ENCODE measurements around the gene AKTIP.

The AKTIP gene

DNA sequence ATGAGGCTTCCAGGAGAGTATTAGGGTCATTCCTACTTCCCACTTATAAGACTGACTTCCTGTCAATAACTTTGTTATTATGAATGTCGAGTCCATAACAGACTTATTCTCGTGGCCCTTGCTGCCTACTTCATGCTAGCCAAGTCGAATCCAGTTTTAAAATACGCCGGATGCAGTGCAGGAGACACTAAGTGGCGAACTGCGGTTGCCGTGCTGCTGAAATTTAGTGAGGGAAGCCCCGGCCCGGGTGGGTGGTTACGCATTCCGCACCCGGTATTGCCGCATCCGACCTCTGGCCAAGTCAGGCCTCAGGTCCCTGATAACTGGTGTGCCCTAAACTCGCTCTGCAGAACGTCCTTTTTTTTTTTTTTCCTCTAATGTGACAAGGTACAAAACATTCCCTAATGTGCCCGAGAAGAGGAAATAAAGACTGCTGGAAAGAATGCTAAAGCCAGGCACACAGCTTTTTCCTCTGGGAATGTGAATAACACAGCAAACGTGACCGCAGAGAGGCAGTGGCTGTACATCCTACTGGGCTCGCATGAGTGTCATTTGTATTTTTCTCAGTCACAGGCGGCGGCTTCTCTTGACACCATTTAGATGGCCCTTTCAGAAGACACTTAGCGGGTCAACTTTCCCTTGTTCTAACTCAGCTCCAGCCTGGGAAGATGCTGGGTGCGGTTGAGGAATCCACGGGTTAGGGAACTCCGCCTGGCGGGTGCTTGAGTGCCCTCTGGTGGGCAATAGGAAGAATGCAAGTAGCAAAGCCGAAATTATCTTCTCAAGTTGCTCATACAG lies 7.1 kb upstream of the AKTIP start:
- DNase-seq (ENCODE audit: low read depth) = peak; percentile 71
- no peak overlapping the region for H3K4me3 ChIP-seq (ENCODE audit: low read depth, low read length)
- TF ChIP-seq, protein P1, sequence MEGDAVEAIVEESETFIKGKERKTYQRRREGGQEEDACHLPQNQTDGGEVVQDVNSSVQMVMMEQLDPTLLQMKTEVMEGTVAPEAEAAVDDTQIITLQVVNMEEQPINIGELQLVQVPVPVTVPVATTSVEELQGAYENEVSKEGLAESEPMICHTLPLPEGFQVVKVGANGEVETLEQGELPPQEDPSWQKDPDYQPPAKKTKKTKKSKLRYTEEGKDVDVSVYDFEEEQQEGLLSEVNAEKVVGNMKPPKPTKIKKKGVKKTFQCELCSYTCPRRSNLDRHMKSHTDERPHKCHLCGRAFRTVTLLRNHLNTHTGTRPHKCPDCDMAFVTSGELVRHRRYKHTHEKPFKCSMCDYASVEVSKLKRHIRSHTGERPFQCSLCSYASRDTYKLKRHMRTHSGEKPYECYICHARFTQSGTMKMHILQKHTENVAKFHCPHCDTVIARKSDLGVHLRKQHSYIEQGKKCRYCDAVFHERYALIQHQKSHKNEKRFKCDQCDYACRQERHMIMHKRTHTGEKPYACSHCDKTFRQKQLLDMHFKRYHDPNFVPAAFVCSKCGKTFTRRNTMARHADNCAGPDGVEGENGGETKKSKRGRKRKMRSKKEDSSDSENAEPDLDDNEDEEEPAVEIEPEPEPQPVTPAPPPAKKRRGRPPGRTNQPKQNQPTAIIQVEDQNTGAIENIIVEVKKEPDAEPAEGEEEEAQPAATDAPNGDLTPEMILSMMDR (IDR thresholded peaks at IDR 0.05; ENCODE audit: low read depth, low read length) = peak; percentile 94
- TF ChIP-seq, protein P2, sequence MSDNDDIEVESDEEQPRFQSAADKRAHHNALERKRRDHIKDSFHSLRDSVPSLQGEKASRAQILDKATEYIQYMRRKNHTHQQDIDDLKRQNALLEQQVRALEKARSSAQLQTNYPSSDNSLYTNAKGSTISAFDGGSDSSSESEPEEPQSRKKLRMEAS (IDR thresholded peaks at IDR 0.05; ENCODE audit: low read depth, low read length) = no peak
- no peak for TF ChIP-seq MYC (IDR thresholded peaks at IDR 0.05; ENCODE audit: low read depth, low read length)
- no peak for TF ChIP-seq POLR2A (IDR thresholded peaks at IDR 0.05; ENCODE audit: extremely low read depth, insufficient read length)

DNA sequence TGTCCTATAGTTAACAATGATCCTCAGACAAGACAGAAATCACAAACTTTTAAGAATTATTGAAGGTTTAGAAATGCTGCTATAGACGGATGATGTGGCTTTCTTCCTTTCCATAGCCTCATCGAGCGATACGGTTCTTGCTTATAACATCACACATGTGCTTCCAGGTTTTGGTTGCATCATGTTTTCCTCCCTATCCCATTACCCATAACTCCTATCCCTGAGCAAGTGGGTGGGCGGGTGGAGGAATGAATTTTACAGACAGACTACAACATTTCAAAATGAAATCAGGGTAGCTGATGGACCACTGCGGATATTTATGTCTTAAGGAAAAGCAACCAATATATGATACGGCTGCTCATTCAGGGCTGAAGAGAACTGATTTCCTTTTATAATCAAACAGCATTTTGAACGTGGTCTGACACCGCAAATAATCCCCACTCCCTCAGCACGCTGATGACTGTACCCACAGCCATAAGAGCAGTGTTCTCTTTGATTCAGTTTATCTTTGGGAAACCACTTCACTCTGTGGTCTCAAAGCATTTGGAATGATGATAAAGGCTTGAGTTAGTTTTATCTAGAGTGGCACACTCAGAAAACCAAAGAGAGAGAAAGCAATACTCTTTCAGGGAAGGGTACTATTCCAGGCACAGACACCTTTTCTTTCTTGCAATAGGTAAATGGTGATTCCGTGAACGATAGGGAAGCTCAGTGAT lies 4.6 kb upstream of the AKTIP start:
- TF ChIP-seq, protein P2 (IDR thresholded peaks at IDR 0.05; ENCODE audit: low read depth, low read length) = no peak
- no peak for TF ChIP-seq MYC (IDR thresholded peaks at IDR 0.05; ENCODE audit: low read depth, low read length)
- H3K4me3 ChIP-seq (ENCODE audit: low read depth, low read length) = no peak overlapping the region
- no peak for DNase-seq (ENCODE audit: low read depth)

DNA sequence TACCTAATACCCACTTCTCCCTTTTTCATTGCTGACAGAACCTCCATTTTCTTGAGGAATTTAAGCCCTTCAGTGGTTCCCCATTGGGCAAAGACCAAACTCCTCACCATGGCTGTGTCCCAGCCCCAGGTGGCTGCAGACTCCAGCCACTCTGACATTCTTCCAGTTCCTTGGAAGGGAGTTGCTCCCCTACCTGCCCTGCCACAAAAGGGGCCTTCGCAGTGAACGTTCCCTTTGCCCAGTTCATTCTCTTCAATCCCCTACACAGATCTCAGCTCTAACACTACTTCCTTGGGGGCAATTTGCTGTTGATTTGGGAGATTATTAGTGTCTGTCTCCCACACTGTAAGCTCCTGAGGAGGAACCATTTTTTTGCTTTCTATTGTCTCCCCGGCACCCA lies 3.2 kb upstream of the AKTIP start:
- no peak for DNase-seq (ENCODE audit: low read depth)
- TF ChIP-seq, protein P2 (IDR thresholded peaks at IDR 0.05; ENCODE audit: low read depth, low read length) = no peak
- TF ChIP-seq POLR2A (IDR thresholded peaks at IDR 0.05; ENCODE audit: extremely low read depth, insufficient read length) (no peak), MYC (IDR thresholded peaks at IDR 0.05; ENCODE audit: low read depth, low read length) (no peak)
- TF ChIP-seq, protein P1 (IDR thresholded peaks at IDR 0.05; ENCODE audit: low read depth, low read length) = no peak
- no peak overlapping the region for H3K4me3 ChIP-seq (ENCODE audit: low read depth, low read length)

DNA sequence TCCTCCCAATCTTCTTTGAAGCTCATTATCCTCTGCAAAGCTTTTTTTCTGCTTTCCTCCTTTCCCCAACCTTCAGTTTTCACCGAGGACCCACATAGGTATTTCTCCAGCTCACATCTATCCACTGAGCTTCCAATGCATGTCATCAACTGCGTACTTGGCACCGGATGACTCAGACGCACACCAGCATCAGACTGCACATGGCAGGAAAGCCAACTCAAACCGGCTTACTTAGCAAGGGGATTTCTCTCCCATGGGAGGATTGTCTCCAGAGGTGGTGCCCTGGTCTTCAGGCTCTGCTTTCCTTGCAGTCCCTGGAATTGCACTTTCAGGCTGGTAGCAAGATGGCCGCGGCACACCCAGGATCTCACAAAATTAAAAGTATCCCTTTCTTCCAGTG lies 1.7 kb upstream of the AKTIP start:
- H3K4me3 ChIP-seq (ENCODE audit: low read depth, low read length) = peak overlapping the region; percentile 77
- peak; percentile 21 for DNase-seq (ENCODE audit: low read depth)
- TF ChIP-seq, protein P1 (IDR thresholded peaks at IDR 0.05; ENCODE audit: low read depth, low read length) = no peak
- TF ChIP-seq MYC (IDR thresholded peaks at IDR 0.05; ENCODE audit: low read depth, low read length) (no peak), POLR2A (IDR thresholded peaks at IDR 0.05; ENCODE audit: extremely low read depth, insufficient read length) (no peak)
- TF ChIP-seq, protein P2 (IDR thresholded peaks at IDR 0.05; ENCODE audit: low read depth, low read length) = no peak

DNA sequence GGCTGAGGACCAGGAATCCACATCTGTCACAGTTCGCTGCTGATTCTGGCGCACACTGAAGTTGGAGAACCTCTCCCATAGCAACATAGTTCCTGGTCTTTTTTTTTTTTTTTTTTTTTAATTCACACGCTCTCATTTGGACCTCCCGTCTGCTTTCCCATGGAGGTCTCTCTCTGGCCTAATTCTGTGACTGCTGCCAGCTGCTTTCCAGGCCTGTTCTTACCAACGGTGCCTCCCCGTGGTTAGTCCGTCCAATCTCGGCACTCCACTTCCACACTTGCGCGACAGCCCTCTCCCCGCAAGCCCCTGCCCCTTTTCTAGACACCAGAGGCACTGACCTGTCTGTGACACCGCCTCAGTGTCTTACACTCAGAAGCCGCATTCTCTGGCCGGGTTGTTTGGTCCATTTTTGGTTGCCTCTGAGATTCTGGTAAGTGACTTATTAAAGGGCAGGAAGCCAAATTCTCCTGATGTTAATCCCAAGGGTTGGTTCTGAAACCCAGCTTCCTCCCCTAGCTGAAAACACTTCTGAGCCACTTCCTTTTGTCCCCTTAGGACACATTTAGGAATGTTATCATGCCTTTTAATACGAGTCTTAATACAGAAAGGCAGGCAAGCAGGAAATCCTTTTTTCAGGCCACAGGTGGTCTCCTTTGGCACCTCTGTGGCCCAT lies 1.1 kb upstream of the AKTIP start:
- DNase-seq (ENCODE audit: low read depth) = peak; percentile 33
- TF ChIP-seq, protein P2 (IDR thresholded peaks at IDR 0.05; ENCODE audit: low read depth, low read length) = no peak
- TF ChIP-seq MYC (IDR thresholded peaks at IDR 0.05; ENCODE audit: low read depth, low read length) = 0 out of 2 replicates have a peak, but pooled peaks have one; percentile 1
- H3K4me3 ChIP-seq (ENCODE audit: low read depth, low read length) = peak overlapping the region; percentile 77

DNA sequence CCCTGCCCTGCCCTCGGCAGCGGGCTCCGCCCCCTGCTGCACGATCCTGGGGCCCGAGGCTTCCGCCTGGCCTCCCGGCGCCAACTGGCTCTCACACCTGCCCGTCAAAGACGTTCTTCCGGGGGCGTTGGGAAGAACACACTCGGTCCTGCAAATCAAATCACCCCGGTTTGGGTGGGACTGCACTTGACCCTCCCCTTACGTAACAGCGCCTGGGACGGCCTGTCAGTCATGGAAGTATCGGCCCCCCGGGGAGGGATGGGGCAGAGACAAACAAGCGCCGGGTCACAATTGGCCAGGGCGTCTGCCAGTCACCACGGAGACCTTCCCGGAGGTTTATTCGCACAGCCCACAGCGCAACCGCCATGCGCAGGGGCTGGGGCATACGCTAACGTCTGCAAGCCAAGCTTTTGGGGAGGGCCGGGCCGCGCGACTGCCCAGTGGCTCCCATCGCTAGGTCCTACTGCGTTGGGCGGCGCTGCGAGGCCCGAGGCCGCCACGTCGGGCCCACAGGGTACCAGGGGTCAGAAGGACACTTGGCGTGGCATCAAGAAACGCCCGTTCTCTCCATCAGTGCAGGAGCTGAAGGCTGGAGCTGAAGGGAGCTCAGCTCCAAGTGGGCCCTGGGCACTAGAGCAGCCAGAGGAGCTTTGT lies 388 bp upstream of the AKTIP start:
- H3K4me3 ChIP-seq (ENCODE audit: low read depth, low read length) = peak overlapping the region; percentile 77
- TF ChIP-seq, protein P2 (IDR thresholded peaks at IDR 0.05; ENCODE audit: low read depth, low read length) = peak; percentile 0; the same call in 1 of the 2 replicates
- TF ChIP-seq MYC (IDR thresholded peaks at IDR 0.05; ENCODE audit: low read depth, low read length) (0 out of 2 replicates have a peak, but pooled peaks have one; percentile 7), POLR2A (IDR thresholded peaks at IDR 0.05; ENCODE audit: extremely low read depth, insufficient read length) (peak; percentile 79)
- TF ChIP-seq, protein P1 (IDR thresholded peaks at IDR 0.05; ENCODE audit: low read depth, low read length) = no peak
- peak; percentile 100 for DNase-seq (ENCODE audit: low read depth)

Data from NB4 (cell line).